Astrocyte (in vitro differentiated cells and primary cell): ENCODE results near the gene AHNAK2.

Experiments
- EZH2 ChIP-seq: IDR thresholded peaks from 2 replicates; pipeline ENCODE4 v1.6.1; 2012; ENCODE audit warnings: mild to moderate bottlenecking, low read length, inconsistent platforms; ENCODE audit not compliant: insufficient read depth
- TF ChIP-seq, protein P1 (sequence below): IDR thresholded peaks from 2 replicates; pipeline ENCODE4 v1.5.1; 2011; ENCODE audit warnings: low read depth, mild to moderate bottlenecking, inconsistent platforms, low read length, moderate library complexity; ENCODE audit not compliant: insufficient read depth

DNA sequence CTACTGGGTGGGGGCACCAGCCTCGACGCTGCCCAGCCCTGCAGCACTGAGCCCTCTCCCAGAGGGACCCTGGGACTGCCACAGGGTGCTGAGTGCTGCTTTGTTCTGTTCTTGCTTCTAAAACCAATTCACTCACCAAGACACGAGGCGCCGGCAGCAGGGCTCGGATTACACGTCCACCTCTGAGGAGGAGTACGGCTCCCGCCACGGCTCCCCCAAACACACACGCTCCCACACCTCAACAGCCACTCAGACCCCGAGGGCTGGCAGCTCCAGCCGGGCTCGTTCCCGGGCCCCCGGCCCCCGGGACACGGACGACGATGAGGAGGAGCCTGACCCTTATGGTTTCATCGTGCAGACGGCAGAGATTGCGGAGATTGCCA lies 88.8 kb downstream of the AHNAK2 start:
- TF ChIP-seq, protein P1, sequence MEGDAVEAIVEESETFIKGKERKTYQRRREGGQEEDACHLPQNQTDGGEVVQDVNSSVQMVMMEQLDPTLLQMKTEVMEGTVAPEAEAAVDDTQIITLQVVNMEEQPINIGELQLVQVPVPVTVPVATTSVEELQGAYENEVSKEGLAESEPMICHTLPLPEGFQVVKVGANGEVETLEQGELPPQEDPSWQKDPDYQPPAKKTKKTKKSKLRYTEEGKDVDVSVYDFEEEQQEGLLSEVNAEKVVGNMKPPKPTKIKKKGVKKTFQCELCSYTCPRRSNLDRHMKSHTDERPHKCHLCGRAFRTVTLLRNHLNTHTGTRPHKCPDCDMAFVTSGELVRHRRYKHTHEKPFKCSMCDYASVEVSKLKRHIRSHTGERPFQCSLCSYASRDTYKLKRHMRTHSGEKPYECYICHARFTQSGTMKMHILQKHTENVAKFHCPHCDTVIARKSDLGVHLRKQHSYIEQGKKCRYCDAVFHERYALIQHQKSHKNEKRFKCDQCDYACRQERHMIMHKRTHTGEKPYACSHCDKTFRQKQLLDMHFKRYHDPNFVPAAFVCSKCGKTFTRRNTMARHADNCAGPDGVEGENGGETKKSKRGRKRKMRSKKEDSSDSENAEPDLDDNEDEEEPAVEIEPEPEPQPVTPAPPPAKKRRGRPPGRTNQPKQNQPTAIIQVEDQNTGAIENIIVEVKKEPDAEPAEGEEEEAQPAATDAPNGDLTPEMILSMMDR: no peak
- TF ChIP-seq EZH2: no peak
